HCT116 (cell line): ENCODE measurements around the gene AFTPH. TPM values are rescaled to one million over a fixed set of nuclear protein-coding genes. Genes with fewer than 3 reads are reported as not detected.

ENCODE experiments used
- ATAC-seq: fragments of 200-7000 bp; cut with Tn5 transposase; 2 replicates; pipeline ENCODE4 v1.9.1; 2020; ENCODE audit warnings: mild to moderate bottlenecking, moderate library complexity
- BruUV-seq: library from RNA; stranded (reverse); fragments of 400-500 nt; replicated peaks from 2 replicates; lab custom pipeline; 2021; lab: Mats Ljungman, UMichigan
- CTCF ChIA-PET: fragments of 300-600 bp; sonication (Branson Sonifier 250); formaldehyde crosslinking; loops from one replicate; lab custom pipeline; 2021; ENCODE audit warnings: antibody characterized with exemption; lab: Charles Lee
- POLR2A ChIA-PET: fragments of 300-600, 350-600 bp; sonication (Branson Sonifier 250); formaldehyde crosslinking; loops from one replicate; lab custom pipeline; 2021; ENCODE audit warnings: antibody characterized with exemption; lab: Charles Lee
- RAD21 ChIA-PET, 2 experiments: fragments of 300-600 bp; sonication (Branson Sonifier 250); formaldehyde crosslinking; loops; one replicate each; lab custom pipeline; 2023; ENCODE audit warnings: low total read pairs in 2 of 2; ENCODE audit not compliant: uncharacterized antibody in 2 of 2, unreplicated experiment in 2 of 2, low non-redundant PET in 1 of 2; lab: Charles Lee
- DNase-seq: peaks from one replicate; pipeline ENCODE4 v3.0.0-alpha.2; 2010; ENCODE audit warnings: low read depth, low spot score
- H2AFZ ChIP-seq: fragments of 200-600 bp; shearing (Covaris generic), sonication (generic); 2 replicates; pipeline ENCODE4 v1.6.1; 2017; ENCODE audit warnings: low read depth, mixed run types, mixed read lengths, antibody characterized with exemption, low read length; ENCODE audit not compliant: poor library complexity, severe bottlenecking
- H3K27ac ChIP-seq: 2 replicates; pipeline ENCODE4 v1.5.1; 2012; ENCODE audit warnings: low read depth, low read length
- H3K27me3 ChIP-seq: fragments of 200-600 bp; sonication (generic); 2 replicates; pipeline ENCODE4 v1.6.1; 2016; ENCODE audit warnings: mixed run types, low read length, mixed read lengths; ENCODE audit not compliant: insufficient read depth
- H3K36me3 ChIP-seq, 2 experiments: fragments of 200-500 bp in 1 of 2; fragments of 200-600 bp in 1 of 2; sonication (Bioruptor generic) in 1 of 2; sonication (generic) in 1 of 2; 2 replicates each; pipeline versions ENCODE4 v1.5.1 to v1.6.1; 2014 to 2016; ENCODE audit warnings: low read length in 2 of 2, inconsistent platforms in 1 of 2, mixed read lengths in 1 of 2, mixed run types in 1 of 2; ENCODE audit not compliant: insufficient read depth in 2 of 2, control insufficient read depth in 1 of 2
- H3K4me1 ChIP-seq, 2 experiments: fragments of 200-600 bp in 1 of 2; sonication (generic) in 1 of 2; 2 replicates each; pipeline versions ENCODE4 v1.5.1 to v1.6.1; 2012 to 2017; ENCODE audit warnings: low read length in 2 of 2, inconsistent platforms in 1 of 2, mild to moderate bottlenecking in 1 of 2, mixed read lengths in 1 of 2, mixed run types in 1 of 2, moderate library complexity in 1 of 2; ENCODE audit not compliant: insufficient read depth in 2 of 2, control insufficient read depth in 1 of 2
- H3K4me2 ChIP-seq: fragments of 200-600 bp; sonication (generic); 2 replicates; pipeline ENCODE4 v1.6.1; 2017; ENCODE audit warnings: mixed run types, low read length, mixed read lengths
- H3K4me3 ChIP-seq, 2 experiments: fragments of 200-600 bp in 1 of 2; sonication (generic) in 1 of 2; replicated peaks in 1 of 2; 2 replicates each; pipeline ENCODE4 v1.5.1; 2011 to 2016; ENCODE audit warnings: low read length in 2 of 2, control low read depth in 1 of 2, low read depth in 1 of 2, mild to moderate bottlenecking in 1 of 2, mixed read lengths in 1 of 2, mixed run types in 1 of 2
- H3K79me2 ChIP-seq: fragments of 200-600 bp; sonication (generic); 2 replicates; pipeline ENCODE4 v1.6.1; 2017; ENCODE audit warnings: mild to moderate bottlenecking, mixed run types, low read length, moderate library complexity, mixed read lengths; ENCODE audit not compliant: insufficient read depth
- H3K9ac ChIP-seq: fragments of 200-600 bp; sonication (generic); 2 replicates; pipeline ENCODE4 v1.6.1; 2016; ENCODE audit warnings: low read length, mixed read lengths
- H3K9me2 ChIP-seq: fragments of 200-600 bp; sonication (generic), shearing (Covaris generic); 2 replicates; pipeline ENCODE4 v1.6.1; 2017; ENCODE audit warnings: mixed run types, mild to moderate bottlenecking, moderate library complexity; ENCODE audit not compliant: insufficient read depth
- H3K9me3 ChIP-seq, 2 experiments: fragments of 200-500 bp in 1 of 2; fragments of 200-600 bp in 1 of 2; sonication (Bioruptor generic) in 1 of 2; sonication (generic) in 1 of 2; 2 replicates each; pipeline ENCODE4 v1.6.1; 2014 to 2017; ENCODE audit warnings: low read length in 2 of 2, mixed read lengths in 2 of 2, inconsistent platforms in 1 of 2, low read depth in 1 of 2, mild to moderate bottlenecking in 1 of 2, mixed run types in 1 of 2, moderate library complexity in 1 of 2; ENCODE audit not compliant: control insufficient read depth in 1 of 2, insufficient read depth in 1 of 2
- H4K20me1 ChIP-seq: fragments of 200-600 bp; sonication (generic), shearing (Covaris generic); 2 replicates; pipeline ENCODE4 v1.6.1; 2017; ENCODE audit warnings: mixed run types, mild to moderate bottlenecking, moderate library complexity; ENCODE audit not compliant: insufficient read depth
- CEBPB ChIP-seq: IDR thresholded peaks from 2 replicates; pipeline ENCODE4 v1.6.1; 2012; ENCODE audit warnings: low read depth
- CTCF ChIP-seq, 3 experiments: fragments of 200-600 bp in 1 of 3; sonication (generic) in 1 of 3; IDR thresholded peaks in 2 of 3; conservative IDR thresholded peaks in 1 of 3; 2 replicates each; pipeline ENCODE4 v1.5.1; 2012 to 2017; ENCODE audit warnings: low read depth in 2 of 3, low read length in 2 of 3, antibody characterized with exemption in 1 of 3, borderline replicate concordance in 1 of 3, control low read depth in 1 of 3, mild to moderate bottlenecking in 1 of 3, mixed read lengths in 1 of 3, mixed run types in 1 of 3, moderate library complexity in 1 of 3; ENCODE audit not compliant: insufficient read depth in 1 of 3
- EGR1 ChIP-seq: IDR thresholded peaks from 2 replicates; pipeline ENCODE4 v1.6.1; 2012; ENCODE audit warnings: low read depth
- ELF1 ChIP-seq: IDR thresholded peaks from 2 replicates; pipeline ENCODE4 v1.6.1; 2012; ENCODE audit warnings: low read depth, borderline replicate concordance
- EZH2 ChIP-seq: fragments of 200-600 bp; sonication (generic); IDR thresholded peaks from 2 replicates; pipeline ENCODE4 v1.6.1; 2017; ENCODE audit warnings: antibody characterized with exemption, mixed run types
- FOSL1 ChIP-seq: IDR thresholded peaks from 2 replicates; pipeline ENCODE4 v1.6.1; 2012; ENCODE audit warnings: low read depth
- POLR2AphosphoS5 ChIP-seq: IDR thresholded peaks from 2 replicates; pipeline ENCODE4 v1.6.1; 2011; ENCODE audit warnings: mild to moderate bottlenecking, low read depth, low read length, moderate library complexity
- RAD21 ChIP-seq: IDR thresholded peaks from 2 replicates; pipeline ENCODE4 v1.6.1; 2012; ENCODE audit warnings: low read depth, mild to moderate bottlenecking
- REST ChIP-seq: IDR thresholded peaks from 2 replicates; pipeline ENCODE4 v1.6.1; 2012; ENCODE audit warnings: low read depth
- SP1 ChIP-seq: IDR thresholded peaks from 2 replicates; pipeline ENCODE4 v1.6.1; 2012; ENCODE audit warnings: low read depth
- SRF ChIP-seq: IDR thresholded peaks from 2 replicates; pipeline ENCODE4 v1.6.1; 2012; ENCODE audit warnings: low read depth
- ZBTB33 ChIP-seq: IDR thresholded peaks from 2 replicates; pipeline ENCODE4 v1.6.1; 2011; ENCODE audit warnings: mild to moderate bottlenecking, low read length, moderate library complexity; ENCODE audit not compliant: insufficient replicate concordance; ENCODE audit errors: extremely low read depth
- ZFX ChIP-seq: fragments of 450-650 bp; IDR thresholded peaks from 2 replicates; pipeline ENCODE4 v1.6.1; 2017
- intact Hi-C: fragments of 100-400 bp; cut with micrococcal nuclease; formaldehyde crosslinking; loops from 2 replicates; pipeline ENCODE4 v1.10.0; 2022
- total RNA-seq: library from RNA; stranded (reverse); gene quantifications from one replicate; pipeline ENCODE4 v1.2.1, GENCODE V29; 2021; ENCODE audit not compliant: unreplicated experiment
- TF ChIP-seq, protein P1 (sequence below): IDR thresholded peaks from 2 replicates; pipeline ENCODE4 v1.6.1; 2012

The AFTPH gene
- total RNA-seq, 1 experiment from 2014 or later: 23.6 TPM

GRCh38 chr2:64582774-64583340, 58.7 kb downstream of the AFTPH start (continued):
- TF ChIP-seq REST (no peak), SRF (no peak), ZFX (no peak), EGR1 (no peak), CEBPB (no peak), POLR2AphosphoS5 (no peak)
- TF ChIP-seq, protein P1, sequence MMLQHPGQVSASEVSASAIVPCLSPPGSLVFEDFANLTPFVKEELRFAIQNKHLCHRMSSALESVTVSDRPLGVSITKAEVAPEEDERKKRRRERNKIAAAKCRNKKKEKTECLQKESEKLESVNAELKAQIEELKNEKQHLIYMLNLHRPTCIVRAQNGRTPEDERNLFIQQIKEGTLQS: no peak

GRCh38 chr2:64586054-64586453, 61.9 kb downstream of the AFTPH start:
- Histone ChIP-seq H3K27me3 (no peaks in the 10 kb centered on the region), H2AFZ (no peak overlapping the region), H4K20me1 (no peaks in the 10 kb centered on the region), H3K4me3 (no peak overlapping the region), H3K9me2 (no peaks in the 10 kb centered on the region), H3K36me3 (peaks cover 0 to 10% of the 10 kb centered on the region in 2 experiments; a peak in 3 of 4 replicates), H3K27ac (no peak overlapping the region), H3K79me2 (no peaks in the 10 kb centered on the region), H3K9me3 (no peaks in the 10 kb centered on the region), H3K4me2 (no peak overlapping the region), H3K4me1 (no peaks in the 10 kb centered on the region), H3K9ac (no peak overlapping the region)
- ChIA-PET POLR2A (no interaction called here), CTCF (interaction anchor here (1.2 kb wide), 1 partner anchor 327 kb away, joined by 3 read pairs; no protein-coding TSS in a partner anchor), RAD21 (no interaction called here)
- no peak for DNase-seq
- BruUV-seq: no TSS peak
- ATAC-seq: no peak
- TF ChIP-seq ZFX (no peak), RAD21 (no peak), FOSL1 (no peak), EGR1 (no peak), EZH2 (no peak), SRF (no peak), SP1 (no peak), ZBTB33 (no peak), CTCF (IDR thresholded peaks at IDR 0.05 in 2 of 3, conservative IDR thresholded peaks at IDR 0.05 in 1 of 3; ENCODE audit: borderline replicate concordance in 1 of 3, insufficient read depth in 1 of 3, low read depth in 2 of 3, low read length in 2 of 3) (no peak), ELF1 (no peak), POLR2AphosphoS5 (no peak)
- intact Hi-C loops: loop anchor here (2.0 kb wide), 1 partner anchor 327 kb away; no protein-coding TSS in a partner anchor
